ENCODE data around the gene ZBTB7C. TPM values are rescaled to one million over a fixed set of nuclear protein-coding genes. Genes with fewer than 3 reads are reported as not detected.

The ZBTB7C gene
- polyA plus RNA-seq, 1 of the 3 experiments (the other 2 are of a cell fraction), result 0.05 TPM

DNA sequence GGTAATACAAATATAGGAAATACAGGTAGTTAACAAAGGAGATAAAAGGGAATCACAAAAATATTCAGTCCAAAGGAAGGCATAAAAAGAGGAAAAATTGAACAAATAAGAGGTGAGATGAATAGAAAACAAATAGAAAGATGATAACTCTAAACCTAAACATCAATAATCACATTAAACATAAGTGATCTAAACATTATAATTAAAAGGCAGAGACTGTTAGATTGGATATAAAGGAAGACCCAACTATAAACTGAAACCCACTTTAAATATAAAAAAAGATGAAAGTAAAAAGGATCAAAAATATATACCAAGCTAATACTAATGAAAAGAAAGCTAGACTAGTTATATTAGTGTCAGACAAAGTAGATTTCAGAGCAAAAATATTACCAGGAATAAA lies 152.3 kb downstream of the ZBTB7C start:
- ChIA-PET CTCF (interaction anchor here (0.5 kb wide), 1 partner anchor 135 kb away, joined by 3 read pairs; no protein-coding TSS in a partner anchor), POLR2A (no interaction called here)
- no peak overlapping the region for H3K4me2 ChIP-seq
- no peak overlapping the region for H3K9ac ChIP-seq
- H3K9me3 ChIP-seq, result no peaks in the 10 kb centered on the region; the same call in none of the 2 replicates
- TF ChIP-seq SMC3 (IDR thresholded peaks at IDR 0.05; ENCODE audit: low read depth, low read length) (no peak), YY1 (IDR thresholded peaks at IDR 0.05; ENCODE audit: low read depth) (no peak), FOSL2 (IDR thresholded peaks at IDR 0.05; ENCODE audit: borderline replicate concordance, low read depth) (no peak), NFIC (IDR thresholded peaks at IDR 0.05; ENCODE audit: borderline replicate concordance) (no peak), GABPA (IDR thresholded peaks at IDR 0.05; ENCODE audit: low read depth) (no peak), POLR2AphosphoS5 (IDR thresholded peaks at IDR 0.05; ENCODE audit: low read depth, low read length) (no peak), EZH2phosphoT487 (IDR thresholded peaks at IDR 0.05; ENCODE audit: borderline replicate concordance, low read depth) (no peak), GATA2 (CRISPR knock-in tag; IDR thresholded peaks at IDR 0.05) (no peak), FOXM1 (IDR thresholded peaks at IDR 0.05; ENCODE audit: low read depth) (no peak)
- no peak overlapping the region for H2AFZ ChIP-seq (ENCODE audit: low read depth)
- no peaks in the 10 kb centered on the region for H3K27me3 ChIP-seq (ENCODE audit: insufficient read depth)
- no peak overlapping the region for H3K27ac ChIP-seq (ENCODE audit: low read depth in 2 of 2, low read length in 1 of 2)
- peaks cover 0 to 3% of the 10 kb centered on the region in 2 experiments; a peak in 1 of 4 replicates for H3K4me1 ChIP-seq (ENCODE audit: control insufficient read depth in 1 of 2, insufficient read depth in 2 of 2, low read depth in 1 of 2, low read length in 1 of 2)
- H3K9me2 ChIP-seq, result no peaks in the 10 kb centered on the region
- no peak overlapping the region for H3K4me3 ChIP-seq (ENCODE audit: low read depth in 2 of 2, low read length in 1 of 2)
- H3F3A ChIP-seq (replicated peaks; ENCODE audit: insufficient read depth), result no peaks in the 10 kb centered on the region
- no peak for DNase-seq
- no peaks in the 10 kb centered on the region for H3K36me3 ChIP-seq (replicated peaks in 1 of 2; ENCODE audit: control insufficient read depth in 1 of 2, insufficient read depth in 2 of 2, low read length in 1 of 2)
- H4K20me1 ChIP-seq (ENCODE audit: insufficient read depth), result no peaks in the 10 kb centered on the region
- no peaks in the 10 kb centered on the region for H3K79me2 ChIP-seq (ENCODE audit: insufficient read depth)

DNA sequence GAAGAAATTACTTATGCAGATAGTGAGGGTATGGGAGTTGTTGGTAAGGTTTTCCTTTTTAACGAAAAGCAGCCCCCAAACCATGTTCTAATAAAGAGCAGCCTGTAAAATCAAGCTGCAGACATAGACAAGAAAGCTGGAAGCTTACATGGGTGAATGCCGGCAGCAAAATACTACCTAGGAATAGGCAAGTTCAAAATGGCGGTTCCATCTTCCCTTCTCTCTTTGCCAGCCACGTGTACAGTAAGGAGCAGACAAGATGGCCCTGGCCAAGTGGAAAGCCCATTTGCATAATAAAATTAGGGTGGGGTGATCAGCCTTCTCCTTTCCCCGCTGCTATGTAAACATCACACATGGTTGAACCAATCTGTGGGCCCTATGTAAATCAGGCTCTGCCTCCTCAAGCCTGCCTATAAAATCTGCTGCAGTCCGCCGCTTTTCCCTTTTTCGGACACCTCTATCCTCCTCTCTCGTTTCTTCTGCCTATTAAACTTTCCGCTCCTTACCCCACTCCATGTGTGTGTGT lies 155.0 kb downstream of the ZBTB7C start:
- no peak overlapping the region for H3K4me2 ChIP-seq
- no peak overlapping the region for H3K9ac ChIP-seq
- H3K36me3 ChIP-seq (replicated peaks in 1 of 2; ENCODE audit: control insufficient read depth in 1 of 2, insufficient read depth in 2 of 2, low read length in 1 of 2), result no peaks in the 10 kb centered on the region
- H4K20me1 ChIP-seq (ENCODE audit: insufficient read depth), result no peaks in the 10 kb centered on the region
- ChIA-PET CTCF (interaction anchor here (2.5 kb wide), 1 partner anchor 191 kb away, joined by 8 read pairs; no protein-coding TSS in a partner anchor), POLR2A (no interaction called here)
- H3K4me1 ChIP-seq (ENCODE audit: control insufficient read depth in 1 of 2, insufficient read depth in 2 of 2, low read depth in 1 of 2, low read length in 1 of 2), result no peaks in the 10 kb centered on the region
- H3K4me3 ChIP-seq (ENCODE audit: low read depth in 2 of 2, low read length in 1 of 2), result no peak overlapping the region
- no peak overlapping the region for H3K27ac ChIP-seq (ENCODE audit: low read depth in 2 of 2, low read length in 1 of 2)
- DNase-seq, result no peak
- WGBS (ENCODE audit: low lambda C conversion rate), result 60% methylated on average over 10 of the region's 10 CpGs
- H3K79me2 ChIP-seq (ENCODE audit: insufficient read depth), result no peaks in the 10 kb centered on the region
- no peaks in the 10 kb centered on the region; the same call in none of the 2 replicates for H3K9me3 ChIP-seq
- no peaks in the 10 kb centered on the region for H3K9me2 ChIP-seq
- no peaks in the 10 kb centered on the region for H3F3A ChIP-seq (replicated peaks; ENCODE audit: insufficient read depth)
- H2AFZ ChIP-seq (ENCODE audit: low read depth), result no peak overlapping the region
- TF ChIP-seq FOXJ3 (CRISPR knock-in tag; IDR thresholded peaks at IDR 0.05), result no peak
- TF ChIP-seq TEAD4 (IDR thresholded peaks at IDR 0.05; ENCODE audit: borderline replicate concordance, insufficient read depth), result no peak
- TF ChIP-seq YY1 (IDR thresholded peaks at IDR 0.05; ENCODE audit: low read depth), result no peak
- TF ChIP-seq, protein P1, sequence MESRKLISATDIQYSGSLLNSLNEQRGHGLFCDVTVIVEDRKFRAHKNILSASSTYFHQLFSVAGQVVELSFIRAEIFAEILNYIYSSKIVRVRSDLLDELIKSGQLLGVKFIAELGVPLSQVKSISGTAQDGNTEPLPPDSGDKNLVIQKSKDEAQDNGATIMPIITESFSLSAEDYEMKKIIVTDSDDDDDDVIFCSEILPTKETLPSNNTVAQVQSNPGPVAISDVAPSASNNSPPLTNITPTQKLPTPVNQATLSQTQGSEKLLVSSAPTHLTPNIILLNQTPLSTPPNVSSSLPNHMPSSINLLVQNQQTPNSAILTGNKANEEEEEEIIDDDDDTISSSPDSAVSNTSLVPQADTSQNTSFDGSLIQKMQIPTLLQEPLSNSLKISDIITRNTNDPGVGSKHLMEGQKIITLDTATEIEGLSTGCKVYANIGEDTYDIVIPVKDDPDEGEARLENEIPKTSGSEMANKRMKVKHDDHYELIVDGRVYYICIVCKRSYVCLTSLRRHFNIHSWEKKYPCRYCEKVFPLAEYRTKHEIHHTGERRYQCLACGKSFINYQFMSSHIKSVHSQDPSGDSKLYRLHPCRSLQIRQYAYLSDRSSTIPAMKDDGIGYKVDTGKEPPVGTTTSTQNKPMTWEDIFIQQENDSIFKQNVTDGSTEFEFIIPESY (IDR thresholded peaks at IDR 0.05; ENCODE audit: borderline replicate concordance, low read depth), result no peak
- TF ChIP-seq MEF2A (IDR thresholded peaks at IDR 0.05; ENCODE audit: borderline replicate concordance, low read depth), result no peak
- no peak for TF ChIP-seq CHD2 (IDR thresholded peaks at IDR 0.05; ENCODE audit: low read length, partially characterized antibody)
- TF ChIP-seq EP300 (IDR thresholded peaks at IDR 0.05; ENCODE audit: borderline replicate concordance in 1 of 2, low read depth in 1 of 2, low read length in 1 of 2), result no peak
- TF ChIP-seq, protein P2, sequence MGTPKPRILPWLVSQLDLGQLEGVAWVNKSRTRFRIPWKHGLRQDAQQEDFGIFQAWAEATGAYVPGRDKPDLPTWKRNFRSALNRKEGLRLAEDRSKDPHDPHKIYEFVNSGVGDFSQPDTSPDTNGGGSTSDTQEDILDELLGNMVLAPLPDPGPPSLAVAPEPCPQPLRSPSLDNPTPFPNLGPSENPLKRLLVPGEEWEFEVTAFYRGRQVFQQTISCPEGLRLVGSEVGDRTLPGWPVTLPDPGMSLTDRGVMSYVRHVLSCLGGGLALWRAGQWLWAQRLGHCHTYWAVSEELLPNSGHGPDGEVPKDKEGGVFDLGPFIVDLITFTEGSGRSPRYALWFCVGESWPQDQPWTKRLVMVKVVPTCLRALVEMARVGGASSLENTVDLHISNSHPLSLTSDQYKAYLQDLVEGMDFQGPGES (IDR thresholded peaks at IDR 0.05; ENCODE audit: low read depth, low read length), result no peak
- TF ChIP-seq POLR2AphosphoS5 (IDR thresholded peaks at IDR 0.05; ENCODE audit: low read depth, low read length), result no peak
- TF ChIP-seq, protein P3, sequence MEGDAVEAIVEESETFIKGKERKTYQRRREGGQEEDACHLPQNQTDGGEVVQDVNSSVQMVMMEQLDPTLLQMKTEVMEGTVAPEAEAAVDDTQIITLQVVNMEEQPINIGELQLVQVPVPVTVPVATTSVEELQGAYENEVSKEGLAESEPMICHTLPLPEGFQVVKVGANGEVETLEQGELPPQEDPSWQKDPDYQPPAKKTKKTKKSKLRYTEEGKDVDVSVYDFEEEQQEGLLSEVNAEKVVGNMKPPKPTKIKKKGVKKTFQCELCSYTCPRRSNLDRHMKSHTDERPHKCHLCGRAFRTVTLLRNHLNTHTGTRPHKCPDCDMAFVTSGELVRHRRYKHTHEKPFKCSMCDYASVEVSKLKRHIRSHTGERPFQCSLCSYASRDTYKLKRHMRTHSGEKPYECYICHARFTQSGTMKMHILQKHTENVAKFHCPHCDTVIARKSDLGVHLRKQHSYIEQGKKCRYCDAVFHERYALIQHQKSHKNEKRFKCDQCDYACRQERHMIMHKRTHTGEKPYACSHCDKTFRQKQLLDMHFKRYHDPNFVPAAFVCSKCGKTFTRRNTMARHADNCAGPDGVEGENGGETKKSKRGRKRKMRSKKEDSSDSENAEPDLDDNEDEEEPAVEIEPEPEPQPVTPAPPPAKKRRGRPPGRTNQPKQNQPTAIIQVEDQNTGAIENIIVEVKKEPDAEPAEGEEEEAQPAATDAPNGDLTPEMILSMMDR (IDR thresholded peaks at IDR 0.05), result no peak
- TF ChIP-seq, protein P4, sequence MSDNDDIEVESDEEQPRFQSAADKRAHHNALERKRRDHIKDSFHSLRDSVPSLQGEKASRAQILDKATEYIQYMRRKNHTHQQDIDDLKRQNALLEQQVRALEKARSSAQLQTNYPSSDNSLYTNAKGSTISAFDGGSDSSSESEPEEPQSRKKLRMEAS (IDR thresholded peaks at IDR 0.05; ENCODE audit: low read depth), result no peak
- no peak for TF ChIP-seq ELF1 (IDR thresholded peaks at IDR 0.05)
- TF ChIP-seq, protein P5, sequence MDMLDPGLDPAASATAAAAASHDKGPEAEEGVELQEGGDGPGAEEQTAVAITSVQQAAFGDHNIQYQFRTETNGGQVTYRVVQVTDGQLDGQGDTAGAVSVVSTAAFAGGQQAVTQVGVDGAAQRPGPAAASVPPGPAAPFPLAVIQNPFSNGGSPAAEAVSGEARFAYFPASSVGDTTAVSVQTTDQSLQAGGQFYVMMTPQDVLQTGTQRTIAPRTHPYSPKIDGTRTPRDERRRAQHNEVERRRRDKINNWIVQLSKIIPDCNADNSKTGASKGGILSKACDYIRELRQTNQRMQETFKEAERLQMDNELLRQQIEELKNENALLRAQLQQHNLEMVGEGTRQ (IDR thresholded peaks at IDR 0.05; ENCODE audit: borderline replicate concordance, low read depth, low read length), result no peak
- TF ChIP-seq RCOR1 (IDR thresholded peaks at IDR 0.05; ENCODE audit: low read length), result no peak
- no peak for TF ChIP-seq RFX5 (IDR thresholded peaks at IDR 0.05; ENCODE audit: low read length)
- no peak for TF ChIP-seq RXRA (IDR thresholded peaks at IDR 0.05; ENCODE audit: borderline replicate concordance, low read depth)
- TF ChIP-seq FOSL2 (IDR thresholded peaks at IDR 0.05; ENCODE audit: borderline replicate concordance, low read depth), result no peak
- TF ChIP-seq GABPA (IDR thresholded peaks at IDR 0.05; ENCODE audit: low read depth), result no peak
- H3K27me3 ChIP-seq (ENCODE audit: insufficient read depth), result no peaks in the 10 kb centered on the region; the same call in 1 of the 2 replicates

All from SK-N-SH (cell line).